K562 (cell line): Measurements from ENCODE around the gene POLK. TPM values are rescaled to one million over a fixed set of nuclear protein-coding genes. Genes with fewer than 3 reads are reported as not detected.

Experiments used
- ATAC-seq: fragments of 200-7000 bp; cut with Tn5 transposase; 3 replicates; pipeline ENCODE4 v1.9.1; 2020; ENCODE audit warnings: moderate library complexity
- BruUV-seq: library from RNA; stranded (reverse); fragments of 400-500 nt; replicated peaks from 2 replicates; lab custom pipeline; 2021; lab: Mats Ljungman, UMichigan
- CTCF ChIA-PET: fragments of 300-600 bp; formaldehyde crosslinking; extraction: SDS; loops from one replicate; lab custom pipeline; 2021; ENCODE audit warnings: low intra/inter-chr PET ratio; lab: Yijun Ruan, JAX
- POLR2A ChIA-PET: fragments of 300-600, 350-650 bp; sonication (Branson Sonifier 250); formaldehyde crosslinking; extraction: SDS; loops from one replicate; lab custom pipeline; 2021; ENCODE audit warnings: antibody characterized with exemption, inconsistent platforms; lab: Yijun Ruan, JAX
- DNase-seq, 4 experiments: peaks; one replicate each; pipeline versions ENCODE4 v3.0.0 to v3.0.0-alpha.2; 2011 to 2018; ENCODE audit warnings: low spot score in 3 of 4, mixed read lengths in 3 of 4; ENCODE audit errors: extremely low read depth in 1 of 4
- FAIRE-seq: peaks from 2 replicates; lab custom pipeline; 2011; peaks lifted over from hg19 to GRCh38; lab: Jason Lieb, UNC
- H2AFZ ChIP-seq: 2 replicates; pipeline ENCODE4 v1.6.0; 2011; ENCODE audit warnings: low read depth, low read length, control low read depth, inconsistent platforms
- H3K27ac ChIP-seq: fragments of 200-600 bp; 3 replicates; pipeline ENCODE4 v1.8.0; 2011; ENCODE audit warnings: low read depth, mild to moderate bottlenecking, control low read depth, inconsistent platforms, low read length, moderate library complexity, mixed read lengths; ENCODE audit errors: extremely low read depth
- H3K27me3 ChIP-seq, 2 experiments: fragments of 300-600 bp in 1 of 2; 2 replicates in 1 of 2; 3 replicates in 1 of 2; pipeline versions ENCODE4 v1.6.0 to v1.8.0; 2011; ENCODE audit warnings: inconsistent platforms in 2 of 2, low read length in 2 of 2, mild to moderate bottlenecking in 1 of 2, mixed read lengths in 1 of 2, moderate library complexity in 1 of 2; ENCODE audit not compliant: control insufficient read depth in 2 of 2, insufficient read depth in 2 of 2
- H3K36me3 ChIP-seq: fragments of 300-600 bp; 3 replicates; pipeline ENCODE4 v1.8.0; 2011; ENCODE audit warnings: mild to moderate bottlenecking, low read length, inconsistent platforms; ENCODE audit not compliant: control insufficient read depth, insufficient read depth
- H3K4me1 ChIP-seq, 2 experiments: fragments of 200-600 bp in 1 of 2; replicated peaks in 1 of 2; 2 replicates in 1 of 2; 3 replicates in 1 of 2; pipeline versions ENCODE4 v1.5.1 to v1.8.0; 2011; ENCODE audit warnings: inconsistent platforms in 2 of 2, low read length in 2 of 2, mild to moderate bottlenecking in 1 of 2, mixed read lengths in 1 of 2, moderate library complexity in 1 of 2; ENCODE audit not compliant: control insufficient read depth in 2 of 2, insufficient read depth in 2 of 2
- H3K4me2 ChIP-seq: 2 replicates; pipeline ENCODE4 v1.6.1; 2011; ENCODE audit warnings: low read length, control low read depth, inconsistent platforms, mixed read lengths; ENCODE audit not compliant: insufficient read depth
- H3K4me3 ChIP-seq: fragments of 200-600 bp; sonication (generic), shearing (Covaris generic); 2 replicates; pipeline ENCODE4 v1.5.1; 2016; ENCODE audit warnings: control low read depth, inconsistent platforms
- H3K79me2 ChIP-seq: fragments of 200-600 bp; 3 replicates; pipeline ENCODE4 v1.8.0; 2011; ENCODE audit warnings: low read length, inconsistent platforms; ENCODE audit not compliant: control insufficient read depth, insufficient read depth
- H3K9ac ChIP-seq, 2 experiments: 2 replicates each; pipeline versions ENCODE4 v1.6.0 to v1.6.1; 2011; ENCODE audit warnings: low read depth in 2 of 2, low read length in 2 of 2, control low read depth in 1 of 2, inconsistent platforms in 1 of 2, mild to moderate bottlenecking in 1 of 2, mixed read lengths in 1 of 2; ENCODE audit not compliant: insufficient read depth in 1 of 2
- H3K9me1 ChIP-seq: one replicate; pipeline ENCODE4 v1.6.0; 2011; ENCODE audit warnings: inconsistent platforms, mild to moderate bottlenecking, low read length, moderate library complexity; ENCODE audit not compliant: control insufficient read depth, insufficient read depth
- H3K9me3 ChIP-seq: replicated peaks from 2 replicates; pipeline ENCODE4 v1.5.1; 2011; ENCODE audit warnings: low read depth, low read length, inconsistent platforms; ENCODE audit not compliant: control insufficient read depth, insufficient read depth
- H4K20me1 ChIP-seq: replicated peaks from 2 replicates; pipeline ENCODE4 v1.6.1; 2011; ENCODE audit warnings: low read length, inconsistent platforms, mixed read lengths; ENCODE audit not compliant: control insufficient read depth, insufficient read depth
- ETS1 ChIP-seq: conservative IDR thresholded peaks from 2 replicates; pipeline ENCODE4 v1.6.1; 2011; ENCODE audit warnings: low read depth, mild to moderate bottlenecking, low read length; ENCODE audit not compliant: control insufficient read depth
- FOXJ2 ChIP-seq: fragments of 200-800 bp; sonication (Bioruptor generic); IDR thresholded peaks from 2 replicates; pipeline ENCODE4 v1.6.1; 2016; ENCODE audit warnings: missing genetic modification characterization, missing compliant biosample characterization
- GMEB1 ChIP-seq: fragments of 250-450 bp; sonication (Bioruptor Pico); IDR thresholded peaks from 2 replicates; pipeline ENCODE4 v1.4.0; 2020; ENCODE audit warnings: mild to moderate bottlenecking
- GTF2A2 ChIP-seq: IDR thresholded peaks from 2 replicates; pipeline ENCODE4 v1.6.1; 2016; ENCODE audit warnings: mild to moderate bottlenecking, missing genetic modification characterization, missing compliant biosample characterization
- HNRNPLL ChIP-seq: fragments of 200-400 bp; formaldehyde crosslinking; IDR thresholded peaks from 2 replicates; pipeline ENCODE4 v1.6.1; 2017; ENCODE audit warnings: low read length, low read depth, mild to moderate bottlenecking; ENCODE audit not compliant: poor library complexity, severe bottlenecking
- NR2C2 ChIP-seq, 2 experiments: fragments of 200-800 bp in 1 of 2; sonication (Bioruptor generic) in 1 of 2; sonication (generic) in 1 of 2; formaldehyde crosslinking in 1 of 2; IDR thresholded peaks; 2 replicates each; pipeline versions ENCODE4 v1.6.1 to v1.8.0; 2016 to 2022; ENCODE audit warnings: mild to moderate bottlenecking in 1 of 2, missing compliant biosample characterization in 1 of 2, missing genetic modification characterization in 1 of 2, missing genetic modification reagents in 1 of 2
- NR3C1 ChIP-seq: sonication (generic); formaldehyde crosslinking; IDR thresholded peaks from 2 replicates; pipeline ENCODE4 v1.8.1; 2022; ENCODE audit warnings: missing genetic modification reagents
- PBX2 ChIP-seq, 2 experiments: IDR thresholded peaks in 1 of 2; conservative IDR thresholded peaks in 1 of 2; 2 replicates each; pipeline ENCODE4 v1.6.1; 2016; ENCODE audit warnings: low read depth in 2 of 2, mild to moderate bottlenecking in 1 of 2, missing compliant biosample characterization in 1 of 2, missing genetic modification characterization in 1 of 2, moderate library complexity in 1 of 2
- YY1 ChIP-seq, 3 experiments: IDR thresholded peaks; 2 replicates each; pipeline ENCODE4 v1.6.1; 2011; ENCODE audit warnings: low read length in 2 of 3, mild to moderate bottlenecking in 2 of 3, moderate library complexity in 2 of 3, borderline replicate concordance in 1 of 3, control low read depth in 1 of 3, low read depth in 1 of 3; ENCODE audit not compliant: insufficient read depth in 3 of 3, insufficient replicate concordance in 2 of 3, control insufficient read depth in 1 of 3, insufficient read length in 1 of 3; ENCODE audit errors: extremely low read depth in 1 of 3
- ZNF445 ChIP-seq: fragments of 250-450 bp; sonication (Bioruptor Pico); IDR thresholded peaks from 2 replicates; pipeline ENCODE4 v1.4.0; 2020; ENCODE audit warnings: low read depth, mild to moderate bottlenecking, moderate library complexity
- WGBS: fragments of 100-300 bp; shearing (Covaris generic); methylation state at CpG from one replicate; pipeline ENCODE4 v1.1.6; 2016; ENCODE audit warnings: low coverage, mixed read lengths; ENCODE audit not compliant: insufficient coverage; ENCODE audit errors: missing lambda C conversion rate; 5-methylcytosine and 5-hydroxymethylcytosine counted together
- in situ Hi-C: fragments of 300-500 bp; cut with MboI; formaldehyde crosslinking; loops from 4 replicates; pipeline ENCODE4 v1.15.0; 2018; ENCODE audit warnings: inconsistent platforms, mixed read lengths
- intact Hi-C: fragments of 100-400 bp; cut with micrococcal nuclease; formaldehyde crosslinking; loops from 2 replicates; pipeline ENCODE4 v1.14.2; 2022
- polyA plus RNA-seq, 8 experiments: library from polyadenylated mRNA; depleted of rRNA in 4 of 8; stranded (reverse) in 5 of 8; unstranded in 3 of 8; fragments of >200 nt; fragmentation: Nextera tagmentation in 2 of 8; fragmentation: Illumina TruSeq in 1 of 8; extraction: Ambion mirVana in 2 of 8; extraction: Trizol in 1 of 8; gene quantifications; 2 replicates each; pipeline versions ENCODE4 v1.2.1 to v1.2.3, GENCODE V29; 2011 to 2014; ENCODE audit warnings: inconsistent platforms in 1 of 8, missing spikeins in 1 of 8
- total RNA-seq, 7 experiments: library from RNA; depleted of rRNA in 6 of 7; stranded (reverse); fragments of >200 nt in 6 of 7; fragmentation: Illumina TruSeq in 2 of 7; extraction: Trizol in 2 of 7; gene quantifications; 2 replicates each; pipeline versions ENCODE4 v1.2.1 to v1.2.3, GENCODE V29; 2011 to 2021; ENCODE audit warnings: low replicate concordance in 1 of 7

Gene POLK
- total and polyA plus RNA-seq, 9 of the 15 experiments (the other 6 are each of a cell fraction or from before 2014, with no cell fraction given) = 6.1 to 31.6 (median 16.5) TPM

- BruUV-seq = no TSS peak
- in situ Hi-C loops = no loop called here
- H4K20me1 ChIP-seq = no peaks in the 10 kb centered on the region
- ChIA-PET POLR2A (interaction anchor here (0.8 kb wide), 1 partner anchor 13 kb away, joined by 3 read pairs; no protein-coding TSS in a partner anchor), CTCF (no interaction called here)
- DNase-seq (no peak), ATAC-seq (no peak)
- no peaks in the 10 kb centered on the region for H3K79me2 ChIP-seq
- peaks cover 0 to 4% of the 10 kb centered on the region in 2 experiments; a peak in 1 of 5 replicates for H3K4me1 ChIP-seq
- H3K4me3 ChIP-seq = no peak overlapping the region
- H3K4me2 ChIP-seq = no peak overlapping the region
- TF ChIP-seq GMEB1 (CRISPR knock-in tag) (no peak), ZNF445 (CRISPR knock-in tag) (no peak), YY1 (IDR thresholded peaks at IDR 0.05; ENCODE audit: borderline replicate concordance in 1 of 3, control insufficient read depth in 1 of 3, extremely low read depth in 1 of 3, insufficient read depth in 3 of 3, insufficient read length in 1 of 3, insufficient replicate concordance in 2 of 3, low read depth in 1 of 3, low read length in 2 of 3) (no peak), ETS1 (no peak), NR3C1 (CRISPR knock-in tag) (no peak), FOXJ2 (tag) (no peak), PBX2 (CRISPR knock-in tag; IDR thresholded peaks at IDR 0.05; ENCODE audit: low read depth) (no peak), PBX2 (tag; conservative IDR thresholded peaks at IDR 0.05; ENCODE audit: low read depth) (no peak), HNRNPLL (no peak), GTF2A2 (tag) (no peak), NR2C2 (CRISPR knock-in tag; IDR thresholded peaks at IDR 0.05) (no peak), NR2C2 (tag; IDR thresholded peaks at IDR 0.05) (no peak)
- TF ChIP-seq, all 486 proteins: peak for 0
- 91% methylated on average over 3 of the region's 3 CpGs for WGBS
- Histone ChIP-seq H3K9ac (no peak overlapping the region), H3K36me3 (peaks cover 41% of the 10 kb centered on the region), H3K9me3 (no peaks in the 10 kb centered on the region), H3K9me1 (no peaks in the 10 kb centered on the region), H2AFZ (no peak overlapping the region), H3K27ac (no peak overlapping the region), H3K27me3 (no peaks in the 10 kb centered on the region)
- intact Hi-C loops = no loop called here
- FAIRE-seq = no peak
Observed at GRCh38 chr5:75551471-75551870, 39.8 kb downstream of the POLK start.
